Epidermal melanocyte (primary cell): Measurements from ENCODE around the gene VAMP4.
"Not testable (repeated sequence)": the region's sequence is repeated elsewhere in the genome, so short reads cannot be mapped to it uniquely, and the experiment has no call there.

Experiments used
- DNase-seq: peaks from one replicate; pipeline ENCODE4 v3.0.0; 2011; ENCODE audit warnings: low spot score; ENCODE audit not compliant: insufficient read length

VAMP4 gene

DNA sequence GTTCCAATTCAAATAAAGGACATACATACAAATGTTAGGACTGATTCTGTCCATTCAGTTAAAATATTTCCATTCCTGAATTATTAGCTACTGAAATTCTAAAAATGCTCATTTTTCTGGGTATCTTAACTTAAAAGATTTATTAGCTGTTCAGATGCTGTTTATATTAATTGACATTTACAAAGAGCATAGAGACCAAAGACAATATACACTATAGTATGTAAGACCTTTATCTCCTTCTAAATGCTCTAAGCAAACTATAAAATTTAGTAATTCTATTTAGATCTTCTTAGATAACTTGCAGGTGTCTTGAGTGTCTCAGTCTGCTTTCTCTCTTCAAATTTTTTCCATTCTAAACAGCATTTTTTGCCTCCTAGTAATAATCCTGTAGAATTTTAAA is 39.3 kb downstream of the VAMP4 start:
- DNase-seq = no peak

DNA sequence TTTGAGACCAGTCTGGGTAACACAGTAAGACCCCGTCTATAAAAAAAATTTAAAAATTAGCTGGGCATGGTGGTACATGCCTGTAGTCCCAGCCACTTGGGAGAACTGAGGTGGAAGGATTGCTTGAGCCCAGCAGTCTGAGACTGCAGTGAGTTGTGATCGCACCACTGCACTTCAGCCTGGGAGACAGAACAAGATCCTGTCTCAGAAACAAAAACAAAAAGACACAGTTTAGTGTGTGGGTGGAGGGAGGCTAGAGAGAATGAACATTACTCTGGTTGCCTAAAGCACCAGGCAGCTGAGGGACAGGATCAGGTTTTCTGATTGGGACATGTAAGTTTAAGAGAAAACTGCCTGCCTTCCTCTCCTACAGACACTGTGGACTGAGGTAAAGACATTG is 42.3 kb downstream of the VAMP4 start:
- no peak for DNase-seq

DNA sequence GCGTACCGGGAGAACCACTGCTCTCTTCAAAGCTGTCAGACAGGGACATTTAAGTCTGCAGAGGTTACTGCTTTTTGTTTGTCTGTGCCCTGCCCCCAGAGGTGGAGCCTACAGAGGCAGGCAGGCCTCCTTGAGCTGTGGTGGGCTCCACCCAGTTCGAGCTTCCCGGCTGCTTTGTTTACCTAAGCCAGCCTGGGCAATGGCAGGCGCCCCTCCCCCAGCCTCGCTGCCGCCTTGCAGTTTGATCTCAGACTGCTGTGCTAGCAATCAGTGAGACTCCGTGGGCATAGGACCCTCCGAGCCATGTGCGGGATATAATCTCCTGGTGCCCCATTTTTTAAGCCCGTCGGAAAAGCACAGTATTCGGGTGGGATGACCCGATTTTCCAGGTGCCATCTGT is 46.1 kb downstream of the VAMP4 start:
- DNase-seq = not testable (repeated sequence)

DNA sequence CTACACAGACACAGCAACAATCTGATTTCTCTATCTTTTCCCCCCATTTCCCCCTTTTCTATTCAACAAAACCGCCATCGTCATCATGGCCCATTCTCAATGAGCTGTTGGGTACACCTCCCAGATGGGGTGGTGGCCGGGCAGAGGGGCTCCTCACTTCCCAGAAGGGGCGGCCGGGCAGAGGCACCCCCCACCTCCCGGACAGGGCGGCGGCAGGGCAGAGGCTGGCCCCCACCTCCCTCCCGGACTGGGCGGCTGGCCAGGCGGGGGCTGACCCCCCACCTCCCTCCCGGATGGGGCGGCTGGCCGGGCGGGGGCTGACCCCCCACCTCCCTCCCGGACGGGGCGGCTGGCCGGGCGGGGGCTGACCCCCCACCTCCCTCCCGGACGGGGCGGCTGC is 48.3 kb downstream of the VAMP4 start:
- not testable (repeated sequence) for DNase-seq

DNA sequence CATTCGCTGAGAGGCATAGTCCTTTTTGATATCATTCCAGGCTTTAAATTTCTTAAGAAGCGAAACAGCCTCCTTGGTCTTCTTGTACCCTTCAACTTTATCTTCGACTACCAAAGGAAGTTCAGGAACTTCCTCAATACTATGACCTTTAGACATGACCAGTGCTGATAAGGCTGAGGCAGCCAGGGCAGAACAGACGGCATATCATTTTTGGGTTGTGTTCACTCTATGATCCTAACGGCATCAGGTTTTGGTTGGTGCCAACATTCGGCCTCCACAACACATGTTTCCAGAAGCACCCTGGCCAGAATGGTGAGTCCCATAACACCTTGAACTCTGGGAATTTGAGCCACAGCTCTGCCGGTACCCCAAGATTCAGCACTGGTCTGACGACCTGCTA is 58.0 kb downstream of the VAMP4 start:
- DNase-seq = no peak

DNA sequence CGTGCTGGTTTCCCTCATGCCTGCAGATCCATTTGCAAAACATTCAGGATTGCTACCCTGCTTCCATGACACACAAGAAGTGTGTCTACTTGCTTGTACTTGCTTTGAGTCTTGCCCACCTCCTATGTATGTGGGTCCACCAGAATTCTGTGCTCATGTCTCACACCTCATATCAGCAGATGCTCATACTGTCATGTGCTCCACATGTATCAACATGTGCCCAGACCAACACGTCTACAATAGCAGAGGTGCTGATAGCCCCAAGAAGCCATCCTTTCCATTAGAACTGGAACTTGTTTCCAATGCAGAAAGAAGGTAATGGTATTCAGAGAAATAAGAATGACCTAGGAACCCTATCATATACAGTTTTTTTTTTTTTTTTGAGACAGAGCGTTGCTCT is 61.5 kb downstream of the VAMP4 start:
- DNase-seq = no peak

DNA sequence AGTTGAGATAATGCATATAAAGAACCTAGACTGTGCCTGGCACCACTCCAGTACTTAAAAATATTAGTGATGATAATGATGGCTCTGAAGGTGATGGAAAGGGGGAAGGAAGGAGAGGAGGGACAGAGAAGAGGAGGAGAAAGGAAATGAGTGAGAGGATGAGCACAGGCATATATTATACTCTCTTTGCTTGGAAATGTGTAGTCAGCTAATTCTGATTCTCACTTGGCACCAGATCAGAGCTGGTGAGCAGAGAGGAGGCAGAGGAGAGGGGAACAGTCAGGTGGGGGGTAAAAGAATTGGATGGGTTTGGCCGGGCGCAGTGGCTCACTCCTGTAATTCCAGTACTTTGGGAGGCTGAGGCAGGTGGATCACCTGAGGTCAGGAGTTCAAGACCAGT is 65.0 kb downstream of the VAMP4 start:
- no peak for DNase-seq

DNA sequence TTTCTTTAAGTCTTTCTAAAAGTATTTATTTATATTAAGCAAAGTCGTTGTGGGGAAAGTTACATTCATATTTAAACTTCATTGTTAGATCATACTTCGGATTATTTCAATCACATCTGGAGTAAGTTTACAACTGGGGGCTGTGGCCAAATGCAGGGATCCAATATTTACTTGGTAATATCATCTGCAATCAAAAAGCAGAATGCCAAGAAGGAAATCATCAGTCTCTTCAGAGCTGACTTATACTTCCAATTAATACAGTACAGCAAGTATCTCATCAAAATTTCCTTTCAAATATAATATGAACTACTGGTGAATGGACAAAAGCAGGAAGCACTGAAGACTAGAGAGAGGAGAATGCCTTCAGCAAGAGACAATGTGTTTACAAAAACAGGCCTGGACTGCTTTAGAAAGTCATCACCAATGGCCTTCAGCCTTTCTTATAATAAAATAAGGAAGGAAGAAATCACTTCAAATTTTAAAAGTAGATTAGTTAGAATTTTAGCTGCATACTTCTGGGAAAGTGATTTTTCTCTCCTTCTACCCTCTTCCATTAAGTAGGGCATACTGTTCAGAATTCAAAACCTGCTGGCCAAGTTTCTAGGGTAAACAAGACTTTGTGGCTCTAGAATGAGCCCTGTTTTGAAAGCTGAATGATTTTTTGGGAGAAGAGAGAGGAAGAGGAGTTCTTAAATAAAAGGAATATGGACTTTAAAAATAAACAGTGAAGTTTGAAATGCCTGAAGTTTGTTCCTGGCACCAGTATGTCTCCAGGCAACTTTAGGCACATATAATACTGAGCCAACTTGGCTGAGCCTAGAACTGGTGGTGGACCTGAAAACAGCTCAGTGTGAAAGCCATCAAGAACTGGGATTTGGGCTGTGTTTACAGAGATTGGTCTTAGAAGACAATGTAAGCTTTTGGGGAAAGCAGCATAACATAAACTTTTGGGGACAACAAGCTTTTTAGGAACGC is 67.1 kb downstream of the VAMP4 start:
- DNase-seq = no peak

DNA sequence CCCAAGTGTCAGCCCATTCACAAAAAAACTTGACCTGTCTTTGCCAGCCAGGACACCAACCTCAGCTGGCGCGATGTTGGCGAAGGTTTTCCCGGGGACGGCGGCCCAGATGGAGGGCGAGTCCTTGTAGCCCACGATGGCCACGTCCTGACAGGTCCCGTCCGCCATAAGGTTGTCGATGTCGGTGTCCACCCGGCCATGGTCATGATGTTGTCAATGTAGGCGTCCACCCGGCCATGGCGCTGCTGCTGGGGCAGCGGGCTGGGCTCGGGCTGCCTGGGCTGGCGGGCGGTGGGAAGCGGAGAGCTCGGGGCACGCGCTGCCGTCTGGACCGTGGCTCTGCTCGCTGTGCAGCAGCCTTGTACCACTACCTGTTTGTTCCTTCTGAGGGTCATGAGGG is 71.1 kb downstream of the VAMP4 start:
- no peak for DNase-seq

DNA sequence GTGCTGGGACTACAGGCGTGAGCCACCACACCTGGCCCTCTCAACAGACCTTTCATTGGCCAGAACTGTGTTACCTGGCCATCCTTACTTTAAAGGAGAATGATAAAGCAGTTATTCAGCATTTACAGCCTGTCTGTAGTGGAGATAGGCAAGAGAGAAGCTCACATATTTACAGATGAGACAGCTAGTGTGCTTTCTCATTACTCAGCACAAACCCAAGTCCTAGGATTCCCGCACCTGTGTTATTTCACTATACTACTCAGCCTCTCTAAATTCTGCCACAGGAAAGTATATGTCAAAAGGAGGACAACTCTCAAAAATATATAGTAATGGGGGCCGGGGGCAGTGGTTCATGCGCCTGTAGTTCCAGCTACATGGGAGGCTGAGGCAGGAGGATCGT is 73.5 kb downstream of the VAMP4 start:
- DNase-seq = no peak

DNA sequence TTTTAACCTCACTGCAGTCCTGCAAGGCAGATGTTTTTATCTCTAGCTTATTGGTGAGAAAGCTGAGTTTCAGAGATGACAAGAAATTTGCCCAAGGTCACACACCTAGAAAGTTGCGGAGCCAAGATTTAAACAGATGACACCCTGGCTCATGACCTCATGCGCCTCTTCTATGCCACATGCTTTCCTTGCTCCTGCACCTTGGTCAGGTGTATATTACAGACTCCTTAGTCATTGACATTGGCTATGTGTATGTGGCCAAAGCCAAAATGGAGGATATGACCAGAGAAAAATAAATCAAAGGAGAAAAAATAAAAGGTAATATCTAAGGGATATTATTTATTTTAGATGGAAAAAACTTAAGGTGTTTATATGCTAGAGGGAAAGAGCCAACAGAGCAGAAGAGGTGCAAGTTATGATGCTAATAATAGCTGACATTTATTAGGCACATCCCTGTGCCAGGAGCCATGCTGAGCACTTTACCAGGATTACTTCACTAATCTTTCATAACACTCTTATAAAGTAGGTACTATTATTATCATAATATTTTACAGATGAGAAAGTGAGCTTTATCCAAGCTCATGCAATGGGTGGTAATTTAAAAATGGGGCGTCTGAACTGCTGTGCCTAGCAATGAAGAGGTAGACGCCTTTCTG is 75.6 kb downstream of the VAMP4 start:
- no peak for DNase-seq

DNA sequence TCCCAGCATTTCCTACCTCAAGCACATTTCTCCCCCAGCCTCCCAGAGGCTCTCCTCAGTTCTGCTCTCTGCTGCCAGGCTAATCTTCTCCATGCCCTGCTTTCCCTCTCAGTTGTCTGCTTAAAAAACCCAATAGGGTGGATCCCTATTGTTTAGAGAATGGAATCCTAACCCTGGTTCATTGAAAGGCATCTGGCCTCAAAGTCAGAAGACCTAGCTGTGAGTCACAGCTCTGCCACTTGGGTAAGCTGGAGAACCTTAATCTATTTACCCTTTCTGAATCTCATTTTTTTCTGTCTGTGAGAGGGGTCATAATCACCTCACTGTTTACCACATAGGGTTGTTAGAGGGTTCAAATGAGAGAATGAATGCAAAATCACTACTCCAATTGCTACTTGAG is 76.9 kb downstream of the VAMP4 start:
- no peak for DNase-seq

DNA sequence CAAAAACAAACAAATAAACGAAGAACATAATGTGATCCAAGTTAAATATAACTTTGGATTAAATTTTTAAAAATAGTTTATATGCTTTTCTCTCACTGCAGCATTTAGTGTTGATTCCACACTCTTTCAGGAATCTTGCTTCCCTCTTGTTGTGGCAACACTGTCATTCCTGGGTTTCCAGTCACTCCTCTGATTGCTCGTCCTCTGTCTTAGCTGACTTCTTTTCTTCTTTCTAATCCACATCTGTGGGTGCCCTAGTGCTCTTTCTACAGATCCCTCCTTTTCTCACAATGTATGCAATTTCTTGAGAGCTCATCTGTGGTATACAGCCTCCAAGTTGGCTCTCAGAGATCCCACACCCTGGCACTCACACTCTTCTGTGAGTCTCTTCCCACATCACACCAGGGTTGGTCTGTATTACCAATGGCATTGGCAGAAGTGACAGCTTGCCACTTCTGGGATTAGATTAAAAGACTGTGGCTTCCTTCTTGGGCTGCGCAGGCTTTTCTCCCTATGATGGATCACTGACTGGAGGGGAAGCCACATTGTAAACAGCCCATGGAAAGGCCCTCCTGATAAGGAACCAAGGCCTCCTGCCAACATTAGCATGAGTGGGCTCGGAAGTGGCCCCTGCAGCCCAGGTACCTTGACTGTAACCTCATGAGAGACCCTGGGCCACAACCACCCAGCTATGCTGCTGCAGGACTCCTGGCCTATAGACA is 77.8 kb downstream of the VAMP4 start:
- DNase-seq = no peak

DNA sequence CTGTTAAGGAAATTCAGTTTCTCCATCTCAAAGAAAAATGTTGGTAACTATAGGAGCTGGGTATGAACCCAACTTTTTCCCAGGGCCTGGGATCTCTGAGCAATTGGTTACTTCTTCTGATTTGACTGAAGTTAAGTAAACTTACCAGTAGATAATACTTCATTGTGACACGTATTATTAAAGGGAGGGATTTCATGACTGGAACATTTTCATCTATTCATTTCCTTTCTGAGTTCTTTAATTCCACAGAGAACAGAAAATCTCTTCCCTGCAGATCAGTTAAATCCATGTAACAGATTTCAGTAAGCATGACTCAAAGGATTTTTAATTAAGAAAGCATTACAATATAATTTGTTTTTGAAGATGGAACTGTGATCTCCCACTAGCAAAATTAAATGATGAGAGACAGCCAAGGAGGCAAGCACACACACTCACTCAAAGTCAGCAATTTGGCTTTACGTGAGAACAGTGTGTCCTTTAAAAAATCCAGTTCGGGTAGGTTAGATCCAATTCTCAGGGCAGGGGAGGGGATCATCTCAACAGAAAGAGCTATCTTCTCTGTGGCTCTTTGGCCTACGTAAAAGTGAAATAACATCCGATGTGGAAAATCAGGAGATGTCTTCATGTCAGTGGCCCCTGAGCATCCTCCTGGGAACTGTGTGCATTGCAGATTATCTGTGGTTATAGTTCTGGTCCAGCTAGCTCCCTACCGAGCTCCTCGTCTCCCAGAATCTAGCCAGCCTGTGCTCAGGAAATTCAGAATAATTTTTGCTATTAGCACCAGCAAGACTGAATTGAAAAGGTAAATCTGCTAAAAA is 78.6 kb downstream of the VAMP4 start:
- no peak for DNase-seq

DNA sequence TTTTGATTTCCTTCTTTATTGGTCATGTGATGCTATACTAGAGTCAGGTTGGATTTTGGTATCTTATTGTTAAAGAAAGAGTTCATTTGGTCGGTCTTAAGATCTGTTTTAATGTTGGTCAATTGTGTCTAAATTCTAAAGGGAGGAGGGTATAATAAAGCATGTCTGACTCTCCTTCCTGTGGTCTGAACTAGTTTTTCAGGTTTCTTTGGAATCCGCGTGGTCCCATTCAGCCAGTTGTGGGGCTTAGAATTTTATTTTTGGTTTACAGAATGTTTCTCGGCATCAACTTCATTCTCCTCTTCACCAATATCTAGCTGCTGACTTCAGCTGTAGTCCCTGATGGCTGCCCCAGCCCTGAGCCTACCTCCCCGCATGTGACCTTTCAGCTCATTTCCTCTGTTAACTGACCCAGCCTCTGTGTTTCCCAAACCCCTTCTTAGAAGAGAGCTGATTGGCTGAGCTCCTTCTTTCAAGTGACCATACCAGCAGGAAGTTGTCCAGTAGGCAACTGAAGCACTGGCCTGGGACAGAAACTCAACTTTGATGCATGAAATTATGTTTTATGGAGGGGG is 80.7 kb downstream of the VAMP4 start:
- no peak for DNase-seq

DNA sequence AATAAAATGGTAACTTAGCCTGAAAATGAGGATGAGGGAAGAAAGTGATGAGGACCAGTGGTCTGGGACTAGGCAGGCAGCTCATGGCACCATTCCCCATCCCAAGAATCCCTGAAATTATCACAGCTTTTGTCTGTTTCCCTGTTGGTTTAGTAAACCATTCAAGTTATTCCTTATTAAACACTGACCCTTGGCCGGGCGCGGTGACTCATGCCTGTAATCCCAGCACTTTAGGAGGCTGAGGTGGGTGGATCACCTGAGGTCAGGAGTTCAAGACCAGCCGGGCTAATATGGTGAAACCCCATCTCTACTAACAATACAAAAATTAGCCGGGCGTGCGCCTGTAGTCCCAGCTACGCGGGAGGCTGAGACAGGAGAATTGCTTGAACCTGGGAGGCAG is 85.7 kb downstream of the VAMP4 start:
- DNase-seq = not testable (repeated sequence)

DNA sequence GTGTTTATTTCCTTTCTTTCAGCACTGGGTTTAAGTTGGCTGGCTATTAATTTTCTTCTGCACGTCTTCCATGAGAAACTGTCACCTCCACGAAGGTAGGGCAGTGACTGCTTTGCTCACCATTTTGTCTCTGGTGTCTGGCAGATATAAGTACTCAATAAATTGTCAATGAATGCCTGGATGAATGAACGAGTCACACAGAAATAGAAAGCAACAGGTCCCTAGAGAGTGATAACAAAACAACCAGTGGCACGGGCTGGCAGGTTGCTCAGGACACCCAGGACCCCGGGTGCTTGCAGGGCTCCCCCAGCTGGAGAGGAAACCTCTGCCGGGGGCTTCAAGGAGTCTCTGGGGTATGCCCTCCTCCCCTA is 86.1 kb downstream of the VAMP4 start:
- no peak for DNase-seq

DNA sequence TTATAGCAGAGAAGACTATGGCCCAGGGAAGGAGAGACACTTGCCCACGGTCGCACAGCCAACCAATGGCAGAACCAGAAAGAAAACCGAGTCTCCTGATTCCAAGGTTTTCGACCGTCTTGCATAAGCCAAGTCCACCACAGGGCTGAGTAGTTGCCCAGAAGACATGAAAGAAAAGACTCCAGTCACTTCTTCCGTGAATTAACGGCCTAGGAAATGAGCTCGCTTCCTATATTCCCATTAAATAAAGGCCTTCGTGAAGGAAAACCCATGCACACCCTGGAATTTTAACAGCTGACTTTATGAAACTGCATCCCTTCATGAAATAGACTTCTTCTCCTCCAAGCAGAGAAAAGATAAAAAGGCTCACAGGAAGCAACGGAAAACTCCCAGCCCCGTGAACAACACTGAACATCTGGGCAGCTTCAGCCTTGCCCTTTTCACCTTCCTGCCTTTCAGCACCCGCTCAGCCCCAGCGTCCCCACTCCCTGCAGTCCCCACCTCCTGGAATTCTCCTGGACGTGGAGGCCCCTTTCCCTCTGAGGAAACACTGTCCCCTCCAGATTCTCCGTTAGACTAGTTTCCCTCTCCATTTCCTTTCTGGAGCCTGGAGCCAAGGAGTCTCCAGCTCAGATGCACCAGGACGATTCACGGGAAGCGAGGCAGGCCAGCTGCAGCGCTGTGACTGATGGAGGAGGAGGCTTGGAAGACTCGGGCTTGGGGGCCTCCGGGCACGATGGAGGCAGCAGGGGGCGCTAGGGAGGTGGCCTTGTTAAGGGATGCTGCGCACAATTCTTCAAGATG is 86.7 kb downstream of the VAMP4 start:
- DNase-seq = no peak

DNA sequence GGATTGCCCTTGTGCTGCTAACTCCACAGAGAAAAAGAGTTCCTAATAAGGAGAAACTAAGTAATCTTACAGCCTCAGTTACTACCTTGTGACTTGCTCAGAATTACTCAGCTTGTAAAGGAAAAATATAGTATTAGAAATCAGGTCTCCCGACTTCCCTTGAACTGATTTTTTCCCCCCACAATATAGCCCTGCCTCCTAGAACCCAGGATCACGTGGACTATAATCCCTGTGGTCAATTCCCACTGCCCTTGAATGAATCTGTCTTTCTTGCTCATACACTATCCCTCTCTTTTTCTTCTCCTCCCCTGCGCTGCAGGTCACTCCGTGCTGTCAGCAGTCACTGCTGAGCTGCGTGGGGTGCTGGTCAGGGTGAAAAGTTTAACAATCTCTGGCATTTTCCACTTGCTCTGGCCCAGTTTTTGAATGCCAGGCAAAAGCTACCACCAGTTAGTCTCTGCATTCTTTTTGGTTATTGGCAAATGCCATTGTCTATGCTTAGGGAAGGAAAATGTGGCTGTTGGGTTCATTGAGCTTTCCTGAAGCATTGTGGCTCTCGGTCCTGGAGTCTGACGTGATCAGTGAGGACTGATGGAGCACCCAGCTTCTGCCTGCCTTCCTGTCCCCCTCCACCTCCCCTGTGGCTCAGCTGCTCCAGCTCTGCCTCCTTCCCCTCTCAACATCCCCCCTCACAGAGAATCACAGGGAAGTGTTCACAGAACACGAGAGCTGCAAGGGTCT is 87.5 kb downstream of the VAMP4 start:
- DNase-seq = no peak
